Tibial nerve (tissue), 3 donors: Measurements from ENCODE around the gene OR2V2.

Experiments used
- POLR2A ChIP-seq, 2 donors: fragments of 450-650 bp; IDR thresholded peaks; one replicate each; pipeline ENCODE4 v1.6.1; 2017; ENCODE audit warnings: antibody characterized with exemption in 2 of 2, mild to moderate bottlenecking in 2 of 2, moderate library complexity in 2 of 2
- TF ChIP-seq, protein P1 (sequence below), 5 experiments: fragments of 200-600 bp in 3 of 5; fragments of 450-650 bp in 2 of 5; sonication (generic) in 3 of 5; IDR thresholded peaks; one replicate each; pipeline ENCODE4 v1.5.1; 2016 to 2019; ENCODE audit warnings: antibody characterized with exemption in 5 of 5, mild to moderate bottlenecking in 3 of 5, moderate library complexity in 2 of 5

DNA sequence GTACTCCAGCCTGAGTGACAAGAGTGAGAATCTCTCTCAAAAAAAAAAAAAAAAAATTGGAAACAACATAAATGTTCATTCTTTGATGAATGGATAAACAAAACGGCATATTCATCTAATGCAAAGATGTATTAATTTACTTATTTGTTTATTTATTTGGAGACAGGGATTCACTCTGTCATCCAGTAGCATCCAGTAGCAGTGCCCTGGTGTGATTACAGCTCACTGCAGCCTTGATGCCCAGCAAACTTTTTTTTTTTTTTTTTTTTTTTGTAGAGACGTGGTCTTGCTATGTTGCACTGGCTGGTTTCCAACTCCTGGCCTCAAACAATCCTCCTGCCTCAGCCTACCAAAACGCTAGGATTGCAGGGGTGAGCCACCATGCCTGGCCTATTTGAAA is 24.4 kb downstream of the OR2V2 start:
- TF ChIP-seq, protein P1, sequence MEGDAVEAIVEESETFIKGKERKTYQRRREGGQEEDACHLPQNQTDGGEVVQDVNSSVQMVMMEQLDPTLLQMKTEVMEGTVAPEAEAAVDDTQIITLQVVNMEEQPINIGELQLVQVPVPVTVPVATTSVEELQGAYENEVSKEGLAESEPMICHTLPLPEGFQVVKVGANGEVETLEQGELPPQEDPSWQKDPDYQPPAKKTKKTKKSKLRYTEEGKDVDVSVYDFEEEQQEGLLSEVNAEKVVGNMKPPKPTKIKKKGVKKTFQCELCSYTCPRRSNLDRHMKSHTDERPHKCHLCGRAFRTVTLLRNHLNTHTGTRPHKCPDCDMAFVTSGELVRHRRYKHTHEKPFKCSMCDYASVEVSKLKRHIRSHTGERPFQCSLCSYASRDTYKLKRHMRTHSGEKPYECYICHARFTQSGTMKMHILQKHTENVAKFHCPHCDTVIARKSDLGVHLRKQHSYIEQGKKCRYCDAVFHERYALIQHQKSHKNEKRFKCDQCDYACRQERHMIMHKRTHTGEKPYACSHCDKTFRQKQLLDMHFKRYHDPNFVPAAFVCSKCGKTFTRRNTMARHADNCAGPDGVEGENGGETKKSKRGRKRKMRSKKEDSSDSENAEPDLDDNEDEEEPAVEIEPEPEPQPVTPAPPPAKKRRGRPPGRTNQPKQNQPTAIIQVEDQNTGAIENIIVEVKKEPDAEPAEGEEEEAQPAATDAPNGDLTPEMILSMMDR (IDR thresholded peaks at IDR 0.05): no peak
- TF ChIP-seq POLR2A (IDR thresholded peaks at IDR 0.05): no peak
